GM19099 (cell line): ENCODE data around the gene RNF220.

Source experiments
- POLR2A ChIP-seq: IDR thresholded peaks from 3 replicates; pipeline ENCODE4 v1.6.1; 2011; ENCODE audit warnings: low read depth; ENCODE audit not compliant: insufficient read length; ENCODE audit errors: extremely low read depth

RNF220 gene

DNA sequence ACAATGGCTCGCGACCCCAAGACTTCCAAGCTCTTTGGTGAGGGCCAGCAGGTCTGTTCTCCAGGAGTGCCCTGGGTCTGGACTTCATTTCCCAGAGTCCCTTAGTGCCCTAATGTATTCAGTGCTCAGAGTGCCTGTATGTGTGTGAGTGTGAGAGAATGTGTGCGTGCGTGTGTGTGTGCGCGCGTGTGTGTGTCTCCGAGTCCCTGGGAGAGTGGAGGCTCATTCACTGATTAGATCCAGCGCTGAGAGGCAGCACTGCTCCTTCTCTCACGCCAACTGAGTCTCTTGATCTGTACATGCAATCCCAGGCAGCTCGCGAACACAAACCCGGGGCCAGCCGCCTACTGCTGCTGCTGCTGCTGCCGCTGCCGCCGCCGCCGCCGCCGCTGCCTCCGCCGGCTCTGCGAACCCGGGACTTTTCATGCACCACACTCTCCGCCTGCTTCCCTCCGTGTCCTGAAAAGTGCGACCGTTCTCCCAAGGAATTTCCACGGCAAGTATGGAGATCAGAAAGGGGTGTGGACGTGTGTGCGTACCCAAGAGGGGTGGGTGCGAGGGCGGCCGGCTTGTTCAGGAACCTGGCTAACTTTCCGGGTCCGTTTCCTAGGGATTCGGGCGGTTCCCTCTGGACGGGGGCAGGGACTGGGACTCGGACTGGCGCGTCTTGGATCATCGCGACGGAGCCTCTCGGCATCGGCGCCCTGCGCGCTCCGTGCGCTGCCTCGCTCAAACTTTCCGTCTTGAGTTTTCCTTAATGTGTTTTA is at the start of gene RNF220:
RNF220 (plus strand) TSS at position 225 of the 767 bp plus-strand sequence.
- no peak for TF ChIP-seq POLR2A

DNA sequence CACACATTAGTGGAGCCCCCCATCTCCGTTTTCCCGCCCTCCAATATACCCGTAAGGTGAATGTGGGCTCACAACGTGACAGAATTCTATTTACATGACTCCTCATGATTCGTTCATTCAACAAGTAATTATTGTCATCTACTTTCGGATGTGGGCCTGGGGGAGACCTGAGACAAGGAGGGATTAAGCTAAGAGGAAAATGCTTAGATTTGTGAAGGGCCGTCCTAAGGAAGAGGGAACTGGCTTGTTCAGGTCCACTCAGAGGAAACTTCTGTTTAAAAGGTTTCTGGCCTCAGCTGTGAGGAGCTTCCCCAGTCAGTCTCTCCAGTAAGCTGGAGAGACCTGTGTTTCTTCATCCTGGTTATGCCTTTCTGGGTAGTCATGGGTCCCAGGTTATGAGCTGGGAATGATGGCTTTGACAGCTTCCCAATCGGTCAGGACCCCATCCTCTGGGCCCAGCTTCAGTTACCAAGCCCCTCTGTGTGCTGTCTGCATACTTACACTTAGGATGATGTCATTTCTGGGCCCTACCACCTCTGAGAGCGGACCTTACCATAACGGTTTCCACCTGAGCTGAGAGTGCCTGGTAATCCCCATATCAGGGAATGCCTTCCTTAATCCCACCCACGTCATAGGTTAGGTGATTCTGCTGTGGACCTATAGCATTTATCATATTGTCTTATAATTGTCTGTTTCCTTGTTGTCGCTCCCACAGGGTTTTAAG is 49.3 kb upstream of the RNF220 start:
- TF ChIP-seq POLR2A, result no peak

DNA sequence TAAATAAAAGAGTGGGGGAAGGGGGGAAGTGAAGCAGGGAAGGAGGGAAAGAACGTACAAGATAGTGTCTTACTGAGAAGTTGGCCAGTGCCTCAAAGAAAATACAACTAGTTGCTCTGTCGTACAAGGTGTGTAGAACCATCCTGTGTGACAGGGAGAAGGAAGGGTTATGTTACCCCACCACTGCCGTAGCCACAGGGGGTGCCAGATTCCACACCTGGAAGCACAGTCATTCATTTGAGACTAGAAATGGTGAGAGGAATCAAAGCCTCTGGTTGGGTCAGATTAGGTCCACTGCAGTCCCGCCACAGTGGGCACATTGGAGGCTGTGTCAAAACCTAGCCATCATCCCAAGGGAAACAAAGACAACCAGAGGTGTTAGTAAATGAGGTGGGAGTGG is 47.3 kb upstream of the RNF220 start:
- TF ChIP-seq POLR2A, result no peak

DNA sequence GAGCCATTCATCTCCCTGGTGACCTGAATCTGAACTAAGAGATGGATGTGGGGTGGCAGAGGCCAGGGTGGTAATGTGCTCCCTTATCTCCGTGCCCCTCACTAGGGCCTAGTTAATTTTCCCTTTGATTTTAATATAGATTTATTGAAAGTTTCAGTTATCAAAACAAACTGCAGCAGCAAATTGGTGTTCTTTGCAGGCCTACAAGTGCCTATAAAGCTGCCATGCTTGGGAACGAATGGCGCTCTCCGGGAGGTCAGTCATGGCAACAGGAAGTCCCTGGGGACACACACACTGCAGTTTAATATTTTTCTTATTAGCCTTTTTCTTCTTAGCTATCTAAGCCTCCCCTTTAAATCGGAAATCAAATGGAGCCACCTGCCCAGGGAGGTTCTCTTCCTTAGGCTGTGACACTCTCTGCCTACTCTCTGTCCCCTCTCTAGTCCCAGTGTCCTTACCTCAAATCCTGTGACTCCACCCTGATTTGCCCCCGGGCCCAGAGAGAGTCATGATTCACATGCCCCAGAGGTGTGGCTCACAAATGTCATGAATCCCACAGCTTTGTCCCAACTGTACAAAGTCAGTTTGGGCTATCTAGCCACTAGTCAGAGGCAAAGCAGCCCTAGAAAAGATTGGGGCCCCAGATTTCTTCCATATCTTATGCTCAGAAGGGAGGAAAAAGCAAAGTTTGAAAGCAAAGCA is 45.7 kb upstream of the RNF220 start:
- no peak for TF ChIP-seq POLR2A

DNA sequence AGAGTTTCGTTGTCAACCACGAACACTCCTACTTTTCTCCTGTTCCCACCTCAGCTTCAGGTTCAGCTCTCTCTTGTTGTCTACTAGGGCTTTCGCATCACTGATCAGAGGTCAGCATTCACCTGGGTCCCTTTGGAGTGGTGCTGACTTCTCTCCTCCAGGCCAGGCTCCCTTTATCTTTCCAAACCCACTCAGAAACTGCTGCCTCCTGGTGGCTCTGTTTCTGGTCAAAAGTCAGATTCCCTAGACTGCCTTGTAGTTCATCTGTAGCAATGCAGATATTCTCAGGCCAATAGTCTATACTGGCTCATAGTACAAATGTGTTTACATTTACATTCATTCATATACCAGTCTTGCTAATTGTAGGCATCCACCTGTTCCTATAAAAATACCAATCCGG is 43.6 kb upstream of the RNF220 start:
- TF ChIP-seq POLR2A, result no peak

DNA sequence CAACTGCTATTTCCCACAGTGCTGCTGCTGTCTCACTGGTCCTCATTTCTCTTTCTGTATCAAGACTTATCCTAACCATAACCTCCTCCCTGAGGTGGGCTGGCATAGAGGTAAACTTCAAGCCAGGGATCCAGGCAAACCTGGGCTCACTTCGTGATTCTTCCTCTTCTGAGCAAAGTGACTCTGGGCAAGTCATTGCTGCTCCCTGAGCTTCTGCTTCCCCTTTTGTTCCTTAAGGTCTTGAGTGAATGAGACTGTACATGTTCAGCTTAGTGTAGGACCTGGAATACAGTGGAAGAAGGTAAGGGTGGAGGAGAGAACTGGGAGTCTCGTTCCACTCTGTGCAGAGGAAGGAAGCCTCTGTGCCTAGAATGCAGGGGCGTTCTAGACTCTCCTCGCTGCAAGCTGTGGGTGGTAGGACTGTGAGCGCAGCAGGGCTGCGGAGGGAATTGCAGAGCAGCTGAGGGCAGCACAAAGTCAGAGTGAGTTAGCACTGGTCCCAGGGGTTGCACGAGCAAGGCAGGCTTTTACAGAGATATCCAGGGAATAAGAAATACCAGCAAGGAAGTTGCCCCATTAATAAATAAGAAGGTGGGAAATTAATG is 38.6 kb upstream of the RNF220 start:
- no peak for TF ChIP-seq POLR2A

DNA sequence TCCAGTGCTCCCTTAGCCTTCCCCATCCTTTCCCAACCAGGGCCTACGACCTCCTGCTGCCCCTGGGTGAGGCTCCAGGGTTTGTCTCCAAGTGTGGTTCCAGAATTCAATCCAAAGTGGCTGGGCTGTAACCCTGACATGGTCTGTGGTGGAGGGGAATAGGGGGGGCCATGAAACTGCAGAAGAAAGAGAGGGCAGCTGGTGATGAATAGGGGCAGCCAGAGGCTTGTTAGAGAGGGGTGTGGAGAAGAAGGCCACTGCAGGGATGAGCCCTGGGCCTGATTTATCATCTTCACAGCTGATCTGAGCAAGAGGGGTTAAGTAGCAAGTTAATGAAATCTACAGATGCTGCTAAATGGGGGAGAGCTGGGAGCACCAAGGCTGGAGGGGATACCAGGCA is 37.1 kb upstream of the RNF220 start:
- no peak for TF ChIP-seq POLR2A

DNA sequence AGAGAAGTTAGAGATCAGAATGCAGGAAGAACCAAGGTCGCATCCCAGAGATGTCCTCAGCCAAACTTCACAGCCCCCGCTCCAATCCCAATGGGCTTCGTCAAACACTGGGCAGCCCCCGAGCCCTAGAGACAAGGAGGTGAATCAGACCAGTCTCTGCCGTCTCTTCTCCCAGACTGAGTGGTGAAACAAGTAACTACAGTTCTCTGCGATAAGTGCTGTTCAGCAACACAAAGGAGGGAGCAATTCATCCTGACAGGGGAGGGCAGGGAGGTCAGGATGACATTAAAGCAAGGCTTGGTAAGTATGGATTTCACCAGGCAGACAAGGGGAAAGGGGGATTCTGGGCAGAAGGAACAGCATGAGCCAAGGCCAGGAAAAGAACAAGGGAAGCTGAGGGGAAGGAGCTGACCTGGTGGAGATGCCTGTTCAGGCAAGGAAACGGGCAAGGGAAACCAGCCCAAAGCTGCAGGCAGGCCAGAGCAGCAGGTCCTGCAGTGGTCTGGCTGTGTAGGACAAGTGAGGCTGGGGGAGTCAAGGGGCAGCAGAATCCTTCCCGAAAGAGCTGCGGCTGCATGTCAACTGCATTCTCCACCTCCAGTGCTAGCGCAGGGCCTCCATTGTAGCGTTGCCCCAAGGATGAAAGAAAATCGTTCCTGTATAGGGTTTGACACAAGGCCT is 36.4 kb upstream of the RNF220 start:
- TF ChIP-seq POLR2A, result no peak

DNA sequence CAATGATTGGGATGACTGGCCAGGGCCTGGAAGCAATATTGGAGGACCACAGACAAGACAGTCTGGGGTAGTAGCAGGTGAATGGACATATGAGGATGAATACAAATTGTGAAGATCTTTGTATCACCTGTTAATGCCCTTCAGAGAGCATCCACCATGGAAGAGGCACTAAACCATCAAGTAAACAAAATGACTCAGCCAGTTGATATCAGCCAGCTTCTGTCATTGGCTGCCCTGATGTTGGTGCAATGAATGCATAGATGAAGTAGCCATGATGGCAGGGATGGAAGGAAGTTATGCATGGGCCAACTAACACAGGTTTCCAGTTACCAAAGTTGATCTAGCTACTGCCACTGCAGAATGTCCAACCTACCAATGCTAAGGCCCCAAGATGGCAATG is 33.8 kb upstream of the RNF220 start:
- TF ChIP-seq POLR2A, result no peak

DNA sequence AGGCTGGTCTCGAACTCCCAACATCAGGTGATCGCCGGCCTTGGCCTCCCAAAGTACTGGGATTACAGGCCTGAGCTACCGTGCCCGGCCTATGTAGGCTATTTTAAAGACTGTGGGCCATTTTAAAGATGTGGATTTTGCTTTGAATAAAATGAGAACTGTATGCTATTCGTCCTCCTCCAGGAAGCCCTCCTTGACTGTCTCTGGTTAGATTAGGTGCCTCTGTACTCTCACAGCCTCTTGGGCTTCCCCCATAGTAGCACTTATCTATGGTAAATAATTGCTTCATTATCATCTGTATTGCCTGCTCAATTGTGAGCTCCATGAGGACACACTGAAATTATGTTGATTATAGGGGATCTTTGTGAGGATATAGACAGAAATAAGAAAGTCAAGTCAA is 29.5 kb upstream of the RNF220 start:
- no peak for TF ChIP-seq POLR2A

DNA sequence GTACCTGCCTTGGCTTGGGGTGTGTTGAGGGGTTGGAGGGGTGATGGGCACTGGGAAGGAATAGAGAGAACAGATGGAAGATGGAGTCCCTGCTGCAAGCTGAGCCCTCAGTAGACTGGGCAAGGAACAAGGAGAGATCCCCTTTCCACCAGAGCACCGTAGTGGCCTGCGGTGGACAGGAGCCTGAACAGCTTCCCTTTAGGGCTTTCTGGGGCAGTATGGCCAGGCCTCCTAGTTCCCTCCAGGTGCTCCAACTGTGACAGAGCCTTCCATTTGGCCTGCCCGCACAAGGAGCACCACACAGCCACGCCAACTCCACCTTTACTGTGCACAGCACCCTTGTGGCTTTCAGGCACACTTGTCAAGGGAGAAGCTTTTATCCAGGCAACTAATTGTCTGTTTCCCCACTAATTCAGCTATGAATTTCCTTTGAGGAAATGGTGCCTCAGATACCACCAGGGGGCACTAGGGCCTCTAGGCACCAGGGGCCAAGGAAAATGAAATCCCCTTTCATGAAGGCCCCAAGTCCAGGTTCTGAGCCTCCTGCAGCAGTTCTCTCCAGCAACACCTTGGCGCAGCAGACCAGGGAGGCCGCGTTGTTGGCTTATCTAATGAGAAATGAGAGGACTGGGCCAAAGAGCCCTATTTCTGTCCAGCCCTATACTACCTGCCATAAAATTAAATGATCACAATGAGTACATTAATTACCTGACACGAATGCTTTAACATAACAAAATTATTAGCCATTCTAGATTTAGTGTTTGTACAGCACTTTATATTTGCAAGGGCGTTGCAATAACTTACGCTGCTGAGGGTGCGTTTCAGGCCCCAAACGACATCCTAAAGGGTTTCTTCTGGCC is 26.9 kb upstream of the RNF220 start:
- TF ChIP-seq POLR2A, result no peak

DNA sequence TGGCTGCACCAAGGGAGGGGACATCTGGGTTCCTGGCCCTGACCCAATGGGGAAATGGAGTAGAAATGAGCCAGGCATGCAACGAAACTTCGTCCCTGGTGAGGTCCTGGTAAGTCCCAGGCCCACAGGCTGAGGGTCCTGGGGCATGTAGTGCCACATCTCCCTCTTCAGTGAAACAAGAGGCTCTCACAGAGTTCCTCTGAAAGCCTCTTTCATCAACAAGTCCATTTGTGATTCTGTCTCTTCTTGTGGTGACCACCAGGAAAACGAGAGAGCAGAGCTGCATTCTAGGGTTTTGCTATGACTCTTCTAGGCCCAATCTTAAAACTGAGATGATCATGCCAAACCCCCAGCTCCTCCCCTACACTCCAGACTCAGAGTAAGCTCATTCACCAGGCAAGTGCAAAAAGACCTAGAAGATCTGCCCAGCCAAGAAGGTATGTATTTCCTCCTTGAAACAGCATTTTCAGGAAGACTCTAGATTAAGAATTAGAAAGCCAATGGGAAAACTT is 24.3 kb upstream of the RNF220 start:
- TF ChIP-seq POLR2A, result no peak

DNA sequence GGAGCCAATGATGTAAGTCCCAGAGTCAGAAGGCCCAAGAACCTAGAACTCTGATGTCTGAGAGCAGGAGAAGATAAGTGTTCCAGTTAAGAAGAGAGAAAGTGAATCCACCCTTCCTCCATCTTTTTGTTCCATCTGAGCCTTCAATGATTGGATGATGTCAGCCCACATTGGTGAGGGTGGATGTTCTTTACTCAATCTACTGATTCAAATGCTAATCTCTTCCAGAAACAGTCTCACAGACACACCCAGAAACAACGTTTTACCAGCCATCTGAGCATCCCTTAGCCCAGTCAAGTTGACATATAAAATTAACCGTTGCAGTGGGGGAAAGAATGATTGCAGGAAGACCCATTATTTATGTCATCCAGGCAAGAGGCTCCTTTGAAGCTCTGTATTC is 16.5 kb upstream of the RNF220 start:
- TF ChIP-seq POLR2A, result no peak

DNA sequence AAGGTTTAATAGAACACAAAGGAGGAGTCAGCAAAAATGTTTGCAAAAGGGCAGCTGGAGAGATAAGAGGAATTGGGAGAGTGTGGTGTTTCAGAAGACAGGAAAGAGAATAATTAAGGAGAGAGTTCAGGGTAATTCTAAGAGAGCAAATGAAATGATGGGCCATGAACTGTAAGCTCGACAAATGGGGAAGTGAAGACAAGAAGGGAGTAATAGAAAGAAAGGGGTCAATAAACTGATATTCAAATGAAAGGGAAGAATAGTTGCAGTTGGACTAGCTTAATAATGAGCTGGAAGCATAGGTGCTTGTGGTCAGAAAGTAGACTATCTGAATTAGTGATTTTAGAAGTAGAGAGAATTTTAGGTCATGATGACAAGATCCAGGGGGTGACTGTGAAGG is 15.6 kb upstream of the RNF220 start:
- TF ChIP-seq POLR2A, result no peak
